ENCODE measurements around the gene ANO2.

The ANO2 gene

DNA sequence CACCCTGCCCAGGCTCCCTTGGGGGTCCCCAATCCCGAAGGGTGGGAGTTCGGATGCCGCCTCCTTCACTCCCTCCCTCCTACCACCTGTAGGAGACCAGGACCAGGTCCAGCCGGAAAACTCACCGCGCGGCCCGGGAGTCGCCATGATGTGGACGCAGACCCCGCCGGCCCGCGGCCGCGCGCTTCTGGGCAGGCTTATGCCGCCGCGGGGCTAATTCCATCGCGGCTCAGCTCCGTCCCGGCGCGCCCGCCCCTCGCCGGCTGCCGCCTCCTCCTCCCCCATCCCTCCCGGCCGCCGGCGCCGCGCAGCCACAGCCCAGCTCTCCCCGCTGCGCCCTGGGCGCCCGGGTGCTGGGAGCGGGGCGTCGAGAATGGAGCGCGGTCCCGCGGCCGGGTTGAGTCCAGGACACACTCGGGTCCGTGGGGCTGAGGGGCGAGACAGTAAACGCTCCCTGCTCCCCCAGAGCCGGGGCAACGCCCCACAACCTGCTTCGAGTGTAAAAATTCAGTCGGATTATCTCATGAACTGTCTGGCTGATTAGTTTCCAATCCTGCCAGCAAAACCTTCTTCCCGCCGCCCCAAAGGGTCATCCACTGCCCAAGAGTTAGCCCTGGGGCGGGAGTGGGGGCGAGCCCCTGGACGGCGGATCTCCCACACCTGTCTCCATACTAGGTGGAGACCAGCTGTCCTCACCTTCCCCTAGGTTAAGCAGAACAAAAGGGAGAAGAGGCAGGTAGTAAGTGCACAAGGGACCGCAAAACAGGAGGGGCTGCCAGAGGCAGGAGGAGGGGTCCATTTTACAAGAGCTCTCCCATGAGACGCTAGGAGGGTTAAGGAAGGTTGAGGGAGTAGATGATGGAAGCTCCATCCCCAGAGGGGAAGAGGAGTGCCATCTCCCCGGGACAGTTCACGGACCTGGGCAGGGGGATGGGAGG lies at the start of gene ANO2:
Gene ANO2 (minus strand): TSS at position 189 of the 938 bp plus-strand sequence. CDS start 42 bp downstream, at position 147.
- no peak for DNase-seq

DNA sequence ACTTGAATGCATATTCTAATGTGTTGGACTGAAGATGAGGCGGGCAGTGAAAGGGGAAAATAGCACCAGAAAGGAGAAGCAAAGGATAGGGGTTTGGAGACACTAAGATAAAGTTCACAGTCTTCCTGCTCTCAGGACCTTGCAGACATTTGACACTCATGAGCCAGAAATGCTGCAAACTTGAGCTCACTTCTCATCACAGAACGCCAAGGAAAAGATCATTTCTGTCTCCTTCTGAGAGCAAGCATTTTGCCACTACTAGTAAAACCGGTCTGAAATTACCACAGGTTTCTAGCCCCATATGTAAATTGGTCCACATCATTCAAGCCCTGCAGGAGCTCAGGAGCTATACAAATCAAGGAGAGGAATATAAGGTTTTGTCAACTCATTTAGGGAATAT lies 44.6 kb upstream of the ANO2 start:
- DNase-seq = no peak

DNA sequence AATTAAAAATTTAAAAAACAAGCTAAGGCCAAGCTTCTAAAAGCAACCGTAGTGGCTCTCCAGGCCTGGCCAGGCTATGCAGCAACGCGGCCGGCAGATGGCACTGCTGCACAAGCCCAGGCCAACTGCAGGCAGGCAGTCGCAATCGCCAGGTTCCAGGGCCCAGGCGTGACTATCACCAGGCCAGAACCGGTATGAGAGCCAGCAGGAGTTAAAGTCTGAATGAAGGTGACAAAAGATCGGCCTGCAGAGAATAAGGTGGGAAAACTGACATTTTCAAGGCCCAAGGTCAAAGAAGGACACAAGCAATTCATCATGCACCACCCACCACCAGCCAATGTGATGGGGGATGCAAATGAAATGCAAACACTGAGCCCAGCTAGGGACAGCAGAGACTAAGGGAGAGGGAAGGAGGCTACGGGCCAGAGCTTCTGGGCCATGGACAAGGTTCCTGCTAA lies 43.6 kb upstream of the ANO2 start:
- peak; percentile 60 for DNase-seq

DNA sequence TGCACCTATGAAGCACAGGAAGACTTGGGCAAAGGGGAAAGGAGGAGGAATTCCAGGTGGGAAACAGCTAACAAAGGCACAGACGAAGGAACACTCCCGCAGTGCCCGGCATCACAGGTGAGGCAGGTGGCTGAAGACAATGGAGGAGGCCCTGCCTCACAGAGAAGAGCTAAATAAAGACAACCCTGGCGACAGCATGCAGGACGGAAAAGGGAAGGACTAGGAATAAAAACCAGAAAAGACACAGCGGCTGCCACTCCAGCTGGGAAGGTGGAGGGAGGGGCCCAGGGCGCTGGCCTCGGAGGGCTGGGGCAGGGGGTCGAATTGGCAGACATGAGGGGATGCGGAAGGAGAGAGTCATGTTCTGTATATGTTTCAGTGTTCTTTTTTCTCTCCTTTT lies 43.0 kb upstream of the ANO2 start:
- DNase-seq = peak; percentile 50

DNA sequence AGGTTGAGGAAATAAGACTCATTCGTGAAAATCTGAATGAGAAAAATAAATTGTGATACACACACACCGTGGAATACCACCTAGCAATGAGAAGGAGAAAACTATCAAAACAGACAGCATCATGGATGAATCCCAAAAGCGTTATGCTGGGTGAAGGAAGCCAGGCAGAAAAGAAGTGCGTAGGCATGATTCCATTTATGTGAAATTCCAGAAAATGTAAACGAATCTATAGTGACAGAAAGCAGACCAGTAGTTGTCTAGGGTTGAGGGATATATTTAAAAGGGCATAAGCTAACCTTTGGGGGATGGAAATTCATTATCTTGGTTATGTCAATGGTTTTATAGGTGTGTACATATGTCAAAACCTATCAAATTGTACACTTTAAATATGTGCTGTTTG lies 42.5 kb upstream of the ANO2 start:
- no peak for DNase-seq

DNA sequence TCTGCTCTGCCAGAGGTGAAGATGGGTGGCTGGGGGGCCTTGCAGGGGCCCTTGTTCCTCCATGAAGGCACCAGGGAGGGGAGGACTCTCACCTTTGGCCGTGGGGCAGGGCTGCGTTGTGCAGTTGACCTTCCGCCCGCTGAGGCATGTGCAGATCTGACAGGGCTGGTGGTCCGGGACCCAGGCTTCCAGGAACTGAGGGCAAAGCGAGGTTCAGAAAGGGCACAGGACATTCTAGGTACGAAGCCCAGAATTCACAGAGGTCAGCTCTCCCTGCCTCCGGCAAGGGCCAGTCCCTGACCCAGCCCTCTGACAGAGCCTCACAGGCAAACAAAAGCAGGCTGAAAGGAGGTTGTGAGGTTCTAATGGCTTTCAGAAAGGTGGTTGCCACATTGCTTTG lies 40.4 kb upstream of the ANO2 start:
- no peak for DNase-seq

DNA sequence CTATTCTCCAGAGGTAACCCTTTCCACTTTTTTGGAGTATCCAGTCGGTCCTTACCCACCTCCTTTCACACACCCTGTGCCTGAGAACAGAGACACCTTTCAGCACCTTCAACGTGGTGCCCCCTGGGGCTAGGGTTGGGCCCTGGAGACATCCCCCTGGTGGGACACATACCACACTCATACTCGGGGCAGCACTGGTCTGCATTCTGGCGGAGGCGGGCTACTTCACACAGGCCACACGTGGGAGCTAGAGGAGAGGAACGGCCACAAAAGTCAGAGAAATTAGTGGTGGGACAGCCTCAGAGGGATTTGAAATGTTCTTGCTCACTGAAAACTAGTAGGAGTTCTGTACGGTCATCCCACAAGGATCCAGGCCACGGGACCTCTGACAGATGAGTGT lies 39.8 kb upstream of the ANO2 start:
- DNase-seq = no peak

DNA sequence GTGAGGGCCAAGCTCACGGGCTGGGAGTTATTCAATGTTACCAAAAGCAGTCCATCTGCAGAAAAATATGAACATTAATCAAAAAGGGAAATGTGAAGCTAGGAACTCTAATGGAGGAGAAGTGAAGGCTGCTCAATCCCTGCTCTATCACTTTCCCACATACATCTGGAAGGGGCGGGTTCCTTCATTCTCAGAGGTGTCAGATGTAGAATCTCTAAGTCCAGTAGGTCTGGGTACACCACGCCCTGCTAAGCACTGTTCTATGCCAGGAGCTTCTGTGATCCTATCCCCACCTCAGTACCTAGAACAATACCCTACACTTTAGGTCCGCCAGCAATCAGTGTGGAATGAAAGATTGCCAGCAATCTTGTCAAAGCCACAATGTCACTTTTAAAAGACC lies 37.0 kb upstream of the ANO2 start:
- no peak for DNase-seq

DNA sequence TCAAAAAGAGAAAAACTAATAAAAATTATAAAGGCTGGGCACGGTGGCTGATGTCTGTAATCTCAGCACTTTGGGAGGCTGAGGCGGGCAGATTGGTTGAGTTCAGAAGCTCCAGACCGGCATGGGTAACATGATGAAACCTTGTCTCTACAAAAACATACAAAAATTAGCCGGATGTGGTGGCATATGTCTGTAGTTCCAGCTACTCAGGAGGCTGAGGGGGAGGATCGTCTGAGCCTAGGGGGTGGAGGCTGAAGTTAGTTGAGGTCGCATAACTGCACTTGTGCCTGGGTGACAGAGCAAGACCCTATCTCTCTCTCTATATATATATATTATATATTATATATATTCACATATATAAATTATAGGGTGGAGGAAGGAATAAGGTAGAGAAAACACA lies 32.5 kb upstream of the ANO2 start:
- no peak for DNase-seq

DNA sequence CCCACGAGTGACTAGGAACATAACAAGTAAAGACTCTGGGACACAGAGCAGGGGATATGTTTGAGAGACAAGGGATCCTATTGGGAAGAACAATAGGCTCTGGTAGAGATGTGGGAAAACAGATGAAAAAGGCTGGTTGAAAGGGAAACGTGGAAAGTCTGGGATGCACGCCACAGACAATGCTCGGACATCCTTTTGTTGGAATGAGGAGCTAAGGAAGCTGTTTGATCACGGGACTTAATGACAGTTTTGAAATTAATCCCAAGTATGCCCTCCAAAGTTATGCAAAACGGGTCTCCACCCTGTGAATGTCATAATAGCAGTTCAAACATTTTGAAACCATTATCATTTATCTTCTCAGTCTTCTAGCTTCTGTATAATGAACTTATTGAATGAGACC lies 31.7 kb upstream of the ANO2 start:
- no peak for DNase-seq

DNA sequence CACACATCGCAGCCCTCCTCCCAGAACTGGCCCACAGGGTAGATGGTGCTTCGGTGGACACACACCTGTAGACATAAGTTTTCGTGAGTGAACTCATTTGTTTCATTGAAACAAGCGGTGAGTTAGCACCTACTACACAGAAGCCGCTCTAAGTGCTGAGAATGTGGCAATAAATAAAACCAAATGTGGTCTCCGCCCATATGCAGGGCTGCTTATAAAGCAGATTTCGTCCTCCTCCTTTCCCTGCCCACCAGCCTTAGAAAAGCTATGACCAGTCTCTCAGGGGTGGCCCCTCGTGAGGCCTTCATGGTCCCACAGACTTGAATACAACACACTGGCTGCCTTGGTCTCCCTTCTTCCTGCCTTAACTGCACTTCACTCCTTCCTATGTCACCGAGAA lies 31.1 kb upstream of the ANO2 start:
- DNase-seq = no peak

DNA sequence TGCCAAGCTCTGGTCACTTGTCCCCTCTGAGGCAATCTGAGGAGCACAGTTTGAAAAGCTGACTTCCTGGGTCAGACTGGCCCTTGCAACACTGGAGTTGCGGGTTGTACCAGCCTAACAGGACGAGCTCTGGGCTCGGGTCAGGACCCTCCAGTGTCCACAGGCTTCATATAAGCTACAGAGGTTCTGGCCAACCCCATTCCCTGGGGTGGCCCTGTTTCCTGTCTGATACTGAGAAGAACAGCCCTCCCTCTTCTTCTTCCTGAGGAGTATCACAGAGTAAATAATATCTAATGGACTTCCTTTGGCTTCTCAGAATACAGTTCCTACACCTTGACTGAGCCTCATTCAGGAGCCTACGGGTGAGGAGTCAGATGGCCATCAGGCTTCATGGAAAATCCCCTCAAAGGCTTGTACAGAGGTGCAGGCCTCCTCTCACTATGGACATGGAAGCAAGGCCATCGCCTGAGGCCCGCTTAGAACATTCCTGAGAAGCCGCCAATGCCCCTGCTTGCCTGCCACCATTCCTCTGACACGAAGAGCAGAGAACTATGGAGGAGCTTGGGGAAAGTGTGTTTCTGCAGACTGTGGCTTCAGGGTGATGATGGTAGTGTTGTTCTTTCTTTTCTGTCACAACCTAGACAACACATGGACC lies 28.5 kb upstream of the ANO2 start:
- no peak for DNase-seq

DNA sequence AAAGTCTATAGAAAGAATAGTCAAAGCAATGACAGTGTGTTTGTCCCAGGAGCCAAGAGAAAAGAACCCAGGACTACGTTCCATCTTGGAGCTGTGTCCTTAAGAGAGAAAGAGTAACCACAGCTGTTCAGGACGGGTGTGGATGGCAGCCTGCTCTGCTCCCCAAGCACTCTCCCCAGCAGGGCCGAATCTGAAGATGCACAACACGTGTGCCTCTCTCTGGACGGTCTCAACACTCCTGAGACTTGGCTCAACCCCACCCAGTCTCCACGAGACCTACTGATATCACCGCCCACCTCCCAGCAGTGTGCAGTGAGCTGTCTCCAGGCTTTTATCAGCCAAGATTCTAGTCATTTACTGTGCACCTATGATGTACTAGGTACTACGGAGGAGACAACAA lies 27.3 kb upstream of the ANO2 start:
- no peak for DNase-seq

DNA sequence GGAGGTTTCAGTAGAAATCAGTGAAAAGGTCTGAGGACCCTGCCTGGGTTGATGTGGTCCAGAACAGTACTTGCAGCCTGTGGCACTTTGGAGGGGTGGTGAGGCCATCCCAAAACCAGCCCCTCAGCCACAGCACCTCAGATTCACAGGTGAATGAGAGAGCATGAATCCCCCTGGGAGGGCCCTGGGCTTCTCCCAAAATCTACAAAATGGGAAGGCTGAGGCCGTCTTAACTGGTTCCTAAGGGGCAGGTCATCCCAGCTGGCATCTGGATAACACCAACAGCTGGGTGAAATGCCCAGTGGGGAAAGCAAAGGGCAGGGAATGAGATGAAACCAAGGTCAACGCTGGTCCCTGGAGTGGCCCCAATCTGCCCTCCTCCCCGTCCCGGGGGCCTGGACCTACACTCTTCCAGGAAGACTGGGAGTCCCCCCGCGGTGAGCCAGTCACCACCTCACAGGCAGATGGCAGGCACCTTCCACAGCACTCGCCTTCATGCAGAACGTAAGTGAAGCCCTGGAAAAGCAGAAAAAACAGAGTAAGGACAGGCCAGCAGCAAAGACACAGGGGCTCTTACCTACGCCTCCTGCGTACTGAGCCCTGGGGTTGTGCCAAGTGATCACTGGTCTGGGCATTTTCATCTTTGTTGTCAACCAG lies 26.3 kb upstream of the ANO2 start:
- no peak for DNase-seq

DNA sequence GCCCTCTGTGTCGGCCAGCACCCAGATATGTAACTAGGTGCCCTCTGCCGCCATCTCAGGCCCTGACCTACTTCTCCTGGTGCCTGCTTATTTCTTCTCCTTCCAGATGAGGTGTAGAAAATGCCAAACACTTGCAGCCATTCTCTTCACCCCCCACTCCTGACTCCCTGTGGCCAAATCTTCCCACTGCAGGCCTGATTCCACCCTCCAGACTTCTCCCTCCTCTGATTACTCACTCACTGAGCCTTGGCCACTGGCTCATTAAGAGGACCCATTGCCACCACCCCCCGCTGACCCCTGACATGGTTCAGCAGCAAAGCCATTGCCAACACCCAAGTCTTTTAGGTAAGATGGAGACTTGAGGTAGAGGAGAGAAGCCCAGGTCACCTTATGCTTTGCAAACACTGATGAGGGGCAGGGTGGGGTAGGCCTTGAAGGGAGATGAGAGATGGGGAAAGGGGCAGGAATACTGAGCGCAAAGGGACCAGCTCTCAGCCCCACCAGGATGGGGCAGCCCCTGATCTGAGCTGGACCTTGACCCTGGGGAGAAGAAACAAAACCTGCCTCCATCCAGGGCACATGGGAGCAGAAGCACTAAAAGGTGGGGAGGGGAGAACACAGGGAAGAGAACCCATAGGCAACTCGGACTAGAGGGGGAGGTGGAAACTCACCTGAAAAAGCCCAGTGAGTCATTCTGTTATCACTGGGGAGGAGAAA lies 25.1 kb upstream of the ANO2 start:
- DNase-seq = no peak

DNA sequence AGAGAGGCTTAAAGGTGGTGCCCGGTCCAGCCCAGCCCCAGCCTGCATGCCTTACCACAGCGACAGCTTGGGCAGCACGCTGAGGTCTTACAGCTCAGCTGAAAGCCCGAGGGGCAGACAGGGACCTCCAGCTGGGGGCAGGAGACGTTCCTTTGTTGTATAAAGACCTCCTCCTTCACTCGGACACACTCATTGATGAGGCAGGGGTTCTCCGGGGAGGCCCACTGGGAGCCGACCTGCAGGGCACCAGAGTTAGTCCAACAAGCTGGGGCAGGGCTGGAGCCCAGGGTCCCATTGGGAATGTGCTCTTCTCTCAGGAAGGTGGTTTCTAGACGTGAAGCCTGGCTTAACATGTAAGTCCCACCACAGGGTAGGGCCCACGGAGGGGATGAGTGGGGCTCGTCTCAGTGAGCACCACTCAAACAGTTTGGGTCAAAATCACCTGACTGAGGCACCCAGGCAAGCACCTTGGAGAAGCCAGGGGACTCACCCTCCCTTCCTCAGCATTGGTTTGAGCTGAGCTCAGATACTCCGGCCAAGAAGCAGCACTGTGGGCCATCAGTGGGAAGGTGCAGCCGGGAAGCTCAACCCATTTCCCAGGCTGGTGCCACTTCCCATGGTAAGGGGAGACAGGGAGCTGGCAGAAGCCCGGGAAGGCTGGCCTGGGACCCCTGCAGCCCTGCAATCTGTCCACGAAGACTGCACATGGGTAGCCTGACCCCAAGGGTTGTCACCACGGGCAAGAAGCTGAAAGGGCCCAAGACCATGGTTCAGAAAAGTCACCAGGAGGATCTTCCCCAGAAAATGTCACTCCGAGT lies 24.3 kb upstream of the ANO2 start:
- no peak for DNase-seq

DNA sequence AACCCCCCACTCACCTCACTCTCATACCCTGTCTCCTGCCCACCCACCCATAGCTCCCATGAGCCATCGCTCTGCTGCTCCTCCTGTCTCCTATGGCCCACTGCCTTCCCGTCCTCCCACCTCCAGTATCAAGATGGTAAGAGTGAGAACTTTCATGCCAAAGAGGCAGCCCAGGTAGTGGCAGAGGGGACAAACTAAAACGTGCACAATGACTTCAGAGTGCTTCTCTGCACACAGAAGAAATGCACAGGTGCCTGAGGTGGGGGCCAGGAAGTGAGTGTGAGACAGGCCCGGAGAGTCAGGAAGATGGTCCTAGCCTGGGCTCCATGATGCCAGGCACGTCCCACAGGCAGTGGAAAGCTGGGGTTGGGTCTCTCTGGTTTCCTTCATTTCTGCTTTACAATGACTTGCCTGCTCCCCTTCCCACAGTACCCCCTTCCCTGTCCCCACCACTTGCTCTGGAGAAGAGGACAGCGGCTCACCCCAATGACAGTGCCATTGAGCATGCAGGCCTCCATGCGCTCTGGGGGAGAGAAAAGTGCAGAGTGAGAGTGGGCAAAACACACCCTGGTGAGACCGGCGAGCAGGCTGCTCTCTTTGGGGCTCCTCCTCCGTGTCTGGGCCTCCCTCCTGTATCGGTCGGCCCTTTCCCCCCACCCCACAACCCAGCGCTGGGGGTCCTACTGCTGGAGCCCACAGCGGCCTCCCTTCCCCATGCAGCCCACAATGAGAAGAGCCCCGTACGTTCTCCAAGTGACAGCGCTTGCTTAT lies 22.8 kb upstream of the ANO2 start:
- no peak for DNase-seq

DNA sequence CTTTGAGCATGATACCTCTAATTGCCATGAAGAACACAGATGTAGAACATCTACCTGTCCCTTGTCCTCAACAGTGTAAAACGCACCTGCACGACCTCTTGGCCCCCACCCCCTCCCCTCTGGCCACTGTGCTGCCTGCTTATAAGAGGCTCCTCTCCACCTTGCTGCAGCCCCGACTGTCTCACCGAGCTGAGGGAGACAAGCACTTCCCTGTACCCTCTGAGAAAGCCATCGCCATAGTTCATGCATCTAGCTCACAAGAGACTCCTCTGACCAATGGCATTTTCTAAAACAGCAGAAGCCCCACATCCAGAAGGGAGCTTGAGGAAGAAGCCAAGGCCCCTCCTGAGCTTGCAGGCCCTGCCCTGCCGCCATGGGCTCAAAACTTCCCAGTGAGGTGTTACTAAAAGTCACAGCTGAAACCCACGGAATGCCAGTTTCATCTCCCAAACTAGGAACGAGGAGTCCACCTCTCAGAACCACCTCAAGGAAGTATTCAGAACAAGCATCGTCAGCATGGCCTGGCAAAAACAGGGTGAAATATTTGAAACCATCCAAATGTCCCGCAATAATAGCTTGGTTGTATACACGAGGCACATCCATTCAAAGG lies 21.5 kb upstream of the ANO2 start:
- DNase-seq = no peak

DNA sequence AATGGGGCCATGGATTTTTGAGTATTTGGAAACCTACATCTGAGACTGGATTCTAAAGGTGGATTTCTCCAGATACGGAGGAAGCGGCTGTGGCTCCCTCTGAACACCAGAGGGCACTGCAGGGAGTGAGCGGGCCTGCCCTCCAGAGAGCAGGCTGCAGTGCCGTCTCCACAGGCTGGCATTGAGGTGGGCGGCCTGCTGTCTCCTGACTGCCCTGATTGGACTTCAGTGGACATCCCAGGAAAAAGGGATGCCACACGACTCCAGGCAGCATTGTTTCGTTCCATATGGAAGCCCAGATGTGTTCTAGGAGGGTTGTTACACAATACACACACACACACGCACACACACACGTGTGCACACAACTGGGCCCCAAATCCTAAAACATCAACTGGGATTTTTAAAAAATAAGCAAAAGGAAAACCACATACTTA lies 20.9 kb upstream of the ANO2 start:
- DNase-seq = no peak

DNA sequence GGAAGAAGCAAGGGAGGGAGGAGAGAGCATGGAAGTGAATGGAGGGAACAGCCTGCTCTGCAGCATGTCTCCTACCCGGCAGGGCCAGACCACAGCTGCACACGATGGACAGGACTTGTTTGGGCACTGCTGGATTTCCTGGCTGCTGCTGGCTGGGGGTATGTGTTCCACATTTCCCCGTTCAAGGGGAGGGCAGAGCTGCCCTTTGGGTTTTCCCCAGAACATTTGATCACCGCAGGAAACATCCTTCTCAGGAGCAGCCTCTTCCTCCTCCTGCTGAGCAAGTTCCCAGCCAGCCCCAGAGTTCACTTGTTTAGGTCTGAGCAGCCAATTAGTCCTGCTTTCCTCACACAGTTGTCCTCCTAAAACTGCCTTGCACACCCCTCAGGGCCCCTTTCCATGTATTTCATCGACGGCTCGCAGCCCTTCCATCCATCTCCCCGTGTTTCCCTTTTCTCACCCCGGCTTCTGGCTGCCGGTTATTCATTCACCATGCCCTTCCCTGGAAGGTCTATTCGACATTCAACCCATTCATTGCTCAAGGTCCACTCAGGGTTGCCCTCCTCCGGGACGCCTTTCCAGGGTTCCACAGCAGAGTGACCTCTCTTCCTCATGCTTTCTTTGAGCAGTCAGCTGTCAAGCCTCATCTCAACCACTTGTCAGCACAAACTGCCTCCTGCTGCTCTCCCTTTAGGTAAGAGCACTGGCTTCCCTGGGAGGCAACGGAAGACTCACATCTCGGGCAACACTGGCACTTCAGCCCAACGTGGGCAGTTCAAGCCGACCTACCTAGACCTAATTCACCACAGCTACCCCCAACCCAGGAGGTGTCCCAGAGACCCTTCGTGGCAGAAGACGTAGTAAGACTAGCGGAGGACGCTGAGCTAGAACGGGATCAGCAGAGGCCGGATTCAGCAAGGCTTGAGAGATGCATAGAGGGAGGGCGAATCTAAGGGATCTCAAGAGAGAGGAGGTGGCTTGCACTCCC lies 20.1 kb upstream of the ANO2 start:
- DNase-seq = no peak

Data from DMS153 (cell line).